AG09319 (cell line): ENCODE measurements around the gene SLC22A14.

Source experiments
- DNase-seq: peaks from one replicate; pipeline ENCODE4 v3.0.0-alpha.2; 2010; ENCODE audit warnings: low read depth; ENCODE audit errors: extremely low read depth
- TF ChIP-seq, protein P1 (sequence below): IDR thresholded peaks from 2 replicates; pipeline ENCODE4 v1.5.1; 2011; ENCODE audit warnings: low read depth, mild to moderate bottlenecking, inconsistent platforms, low read length, moderate library complexity

SLC22A14 gene

DNA sequence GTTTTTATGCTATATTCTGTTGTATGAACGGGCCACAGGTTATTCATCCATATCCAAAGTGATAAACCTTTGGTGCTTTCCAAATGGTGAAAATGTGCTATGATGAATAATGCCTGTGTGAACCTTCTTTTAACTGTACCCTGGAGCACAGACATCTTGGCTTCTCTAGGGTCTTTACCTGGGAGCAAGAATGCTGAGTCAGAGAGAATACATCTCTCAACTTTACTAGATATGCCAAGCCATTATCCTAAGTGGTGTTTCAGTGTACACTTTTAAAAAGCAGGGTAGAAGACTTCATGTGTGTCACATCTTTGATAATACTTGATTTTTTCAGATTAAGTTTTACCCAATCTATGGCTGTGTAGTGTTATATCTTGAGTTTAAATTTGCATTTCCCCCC, 41.0 kb downstream of the SLC22A14 start:
- TF ChIP-seq, protein P1, sequence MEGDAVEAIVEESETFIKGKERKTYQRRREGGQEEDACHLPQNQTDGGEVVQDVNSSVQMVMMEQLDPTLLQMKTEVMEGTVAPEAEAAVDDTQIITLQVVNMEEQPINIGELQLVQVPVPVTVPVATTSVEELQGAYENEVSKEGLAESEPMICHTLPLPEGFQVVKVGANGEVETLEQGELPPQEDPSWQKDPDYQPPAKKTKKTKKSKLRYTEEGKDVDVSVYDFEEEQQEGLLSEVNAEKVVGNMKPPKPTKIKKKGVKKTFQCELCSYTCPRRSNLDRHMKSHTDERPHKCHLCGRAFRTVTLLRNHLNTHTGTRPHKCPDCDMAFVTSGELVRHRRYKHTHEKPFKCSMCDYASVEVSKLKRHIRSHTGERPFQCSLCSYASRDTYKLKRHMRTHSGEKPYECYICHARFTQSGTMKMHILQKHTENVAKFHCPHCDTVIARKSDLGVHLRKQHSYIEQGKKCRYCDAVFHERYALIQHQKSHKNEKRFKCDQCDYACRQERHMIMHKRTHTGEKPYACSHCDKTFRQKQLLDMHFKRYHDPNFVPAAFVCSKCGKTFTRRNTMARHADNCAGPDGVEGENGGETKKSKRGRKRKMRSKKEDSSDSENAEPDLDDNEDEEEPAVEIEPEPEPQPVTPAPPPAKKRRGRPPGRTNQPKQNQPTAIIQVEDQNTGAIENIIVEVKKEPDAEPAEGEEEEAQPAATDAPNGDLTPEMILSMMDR, result no peak
- no peak for DNase-seq

DNA sequence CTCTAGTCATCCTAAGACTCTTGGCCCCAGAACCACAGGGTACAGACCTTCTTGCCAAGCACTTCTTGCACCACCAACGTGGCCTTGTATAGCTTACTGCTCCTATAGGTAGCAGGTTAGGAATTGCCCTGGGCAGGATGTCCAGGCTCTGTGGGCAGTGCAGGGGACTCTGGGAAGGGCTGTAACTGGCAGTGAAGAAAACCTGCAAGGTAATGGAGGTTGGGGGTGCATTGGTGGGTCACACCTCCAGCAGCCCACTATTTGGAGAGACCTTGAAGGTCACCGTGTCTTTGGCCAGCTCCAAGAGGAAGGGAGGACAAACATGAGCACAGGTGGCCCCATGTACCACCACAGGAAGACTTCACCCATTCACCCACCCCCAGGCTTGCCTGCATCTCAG, 43.2 kb downstream of the SLC22A14 start:
- DNase-seq, result no peak
- TF ChIP-seq, protein P1, result no peak

DNA sequence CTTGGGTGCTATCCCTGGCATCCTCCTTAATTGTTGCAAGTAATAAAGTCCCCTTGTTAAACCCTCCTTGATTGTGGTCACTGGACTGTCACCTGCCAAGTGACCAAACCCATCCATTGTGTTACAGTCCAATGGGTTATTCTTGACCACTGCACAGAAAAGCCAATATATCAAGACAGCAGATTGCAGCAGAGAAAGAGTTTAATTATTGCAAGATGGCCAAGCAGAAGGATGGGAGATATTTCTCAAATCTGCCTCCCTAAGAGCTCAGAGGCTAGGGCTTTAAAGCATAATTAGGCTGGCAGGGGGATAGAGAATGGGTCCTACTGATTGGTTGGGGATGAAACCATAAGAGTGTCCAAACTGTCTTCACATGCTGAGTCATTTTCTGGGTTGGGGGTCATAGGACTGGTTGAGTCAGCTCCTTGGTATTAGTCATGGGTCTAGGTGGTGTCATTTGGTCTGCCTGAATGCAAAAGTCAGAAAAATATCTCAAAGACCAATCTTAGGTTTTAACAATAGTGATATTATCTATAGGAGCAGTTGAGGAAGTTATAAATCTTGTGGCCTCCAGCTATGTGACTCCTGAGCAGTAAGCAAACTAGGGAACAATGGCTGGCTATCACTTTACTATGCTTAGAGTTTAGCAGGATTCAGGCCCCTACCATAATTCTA, 45.4 kb downstream of the SLC22A14 start:
- TF ChIP-seq, protein P1, result no peak
- no peak for DNase-seq

DNA sequence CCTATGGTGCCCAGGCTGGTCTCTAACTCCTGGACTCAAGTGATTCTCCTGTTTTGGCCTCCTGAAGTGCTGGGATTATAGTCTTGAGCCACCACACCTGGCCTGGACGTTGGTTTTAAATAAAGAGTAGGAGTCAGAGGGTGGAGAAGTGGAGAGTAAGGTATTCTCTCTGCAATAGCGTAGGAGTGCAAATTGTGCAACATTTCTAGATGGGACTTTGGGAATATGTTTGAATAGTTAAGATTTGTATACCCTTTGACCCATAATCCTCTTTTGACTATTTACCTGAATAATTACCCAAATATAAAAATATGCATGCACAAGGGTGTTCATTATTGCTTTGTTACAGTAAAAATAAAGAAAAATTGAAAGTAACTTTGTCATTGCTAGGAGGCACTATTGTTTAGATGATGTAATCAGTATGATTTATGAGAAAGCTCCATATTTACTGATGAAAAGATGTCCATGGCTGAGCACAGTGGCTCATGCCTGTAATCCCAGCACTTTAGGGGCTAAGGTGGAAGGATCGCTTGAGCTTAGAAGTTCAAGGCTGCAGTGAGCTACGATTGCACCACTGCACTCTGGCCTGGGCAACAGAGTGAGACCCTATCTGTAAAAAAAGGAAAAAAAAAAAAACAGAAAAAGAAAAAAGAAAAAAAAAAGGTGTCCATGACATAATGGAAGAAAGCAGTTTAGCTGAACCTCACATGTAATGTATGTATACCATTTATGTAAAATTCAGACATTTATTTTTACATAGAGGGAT, 49.3 kb downstream of the SLC22A14 start:
- no peak for DNase-seq
- TF ChIP-seq, protein P1, result no peak

DNA sequence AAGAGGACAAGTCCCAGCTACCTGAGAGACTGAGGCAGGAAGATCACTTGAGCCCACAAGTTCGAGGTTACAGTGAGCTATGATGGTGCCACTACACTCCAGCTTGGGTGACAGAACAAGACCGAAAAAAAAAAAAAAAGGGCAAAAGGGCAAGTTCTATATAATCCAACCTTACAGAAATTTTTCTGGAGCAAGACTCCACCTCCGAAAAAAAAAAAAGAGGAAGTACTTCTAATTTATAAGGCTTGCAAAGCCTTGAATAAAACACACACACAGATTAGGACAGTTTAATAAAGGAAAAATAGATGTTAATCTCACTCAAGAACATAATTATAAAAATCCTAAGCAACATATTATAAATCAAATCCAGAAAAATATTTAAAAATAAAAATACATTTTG, 50.1 kb downstream of the SLC22A14 start:
- no peak for DNase-seq
- TF ChIP-seq, protein P1, result no peak

DNA sequence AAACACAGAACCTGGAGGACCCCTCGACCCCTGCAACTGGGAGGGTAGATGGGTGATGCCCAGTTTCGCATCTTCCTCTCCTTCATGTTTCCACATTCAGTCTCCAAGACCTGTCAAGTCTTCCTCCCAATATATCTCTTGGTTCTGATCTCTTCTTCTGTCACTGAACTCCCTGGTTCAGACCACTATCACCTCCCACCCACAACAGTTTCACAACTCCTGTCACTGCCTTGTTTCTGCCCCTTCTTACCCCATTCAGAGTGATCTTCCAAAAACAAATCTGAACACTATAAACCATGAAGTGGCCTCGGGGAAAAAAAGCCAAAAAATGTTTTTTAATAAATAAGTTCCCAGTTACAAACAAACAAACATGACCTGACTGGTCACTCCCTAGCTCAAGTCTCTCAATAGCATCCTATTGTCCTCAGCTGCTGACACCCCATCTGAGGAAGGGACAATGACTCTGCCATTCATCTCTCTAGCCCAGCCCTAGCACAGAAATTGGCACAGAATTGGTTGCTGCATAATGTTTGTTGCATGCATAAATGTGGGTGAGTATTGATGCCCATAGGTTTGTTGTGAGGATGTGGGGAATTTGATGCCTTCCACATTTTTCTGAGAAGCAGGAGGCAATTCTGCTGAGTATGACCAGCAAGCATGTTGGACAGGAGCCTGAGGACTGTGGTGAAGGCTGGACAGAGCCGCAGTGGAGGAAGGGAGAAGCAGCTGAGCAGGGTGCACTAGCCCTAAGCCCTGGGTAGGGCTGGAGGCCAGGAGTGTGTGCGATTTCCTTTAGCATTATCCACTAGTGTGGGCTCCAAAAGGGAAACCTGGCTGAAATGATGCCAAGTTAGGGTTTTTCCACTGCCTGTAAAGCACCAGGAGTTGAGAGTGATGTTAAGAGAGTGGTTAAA, 52.3 kb downstream of the SLC22A14 start:
- peak; percentile 52 for DNase-seq
- TF ChIP-seq, protein P1, result no peak

DNA sequence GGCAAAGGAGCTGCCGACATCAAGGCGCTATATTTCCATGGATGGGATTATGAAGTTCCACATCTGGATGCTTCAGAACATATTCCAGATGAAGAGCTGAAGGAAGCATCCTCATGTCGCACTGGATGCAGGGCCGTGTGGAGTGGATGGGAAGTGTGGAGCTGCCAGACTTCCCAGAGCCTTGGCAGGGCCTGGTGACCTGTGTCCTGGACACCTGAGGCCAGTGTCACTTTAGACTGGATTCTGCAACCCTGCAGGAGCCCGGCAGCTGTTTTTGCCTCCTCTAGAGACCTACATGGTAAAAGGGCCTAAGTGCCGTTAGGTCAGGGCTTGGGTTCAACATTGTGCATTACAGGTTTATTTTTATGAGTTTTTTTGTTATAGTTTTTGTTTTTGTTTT, 53.2 kb downstream of the SLC22A14 start:
- DNase-seq, result no peak
- TF ChIP-seq, protein P1, result no peak
